GM10847 (cell line): ENCODE measurements around the gene NOP53.
"Not testable (repeated sequence)": the region's sequence is repeated elsewhere in the genome, so short reads cannot be mapped to it uniquely, and the experiment has no call there.

Experiments used
- POLR2A ChIP-seq: IDR thresholded peaks from 2 replicates; pipeline ENCODE4 v1.6.1; 2011; ENCODE audit not compliant: insufficient read length; ENCODE audit errors: extremely low read depth

NOP53 gene

GRCh38 chr19:47792616-47793015 lies 47.3 kb downstream of the NOP53 start:
- TF ChIP-seq POLR2A: no peak

DNA sequence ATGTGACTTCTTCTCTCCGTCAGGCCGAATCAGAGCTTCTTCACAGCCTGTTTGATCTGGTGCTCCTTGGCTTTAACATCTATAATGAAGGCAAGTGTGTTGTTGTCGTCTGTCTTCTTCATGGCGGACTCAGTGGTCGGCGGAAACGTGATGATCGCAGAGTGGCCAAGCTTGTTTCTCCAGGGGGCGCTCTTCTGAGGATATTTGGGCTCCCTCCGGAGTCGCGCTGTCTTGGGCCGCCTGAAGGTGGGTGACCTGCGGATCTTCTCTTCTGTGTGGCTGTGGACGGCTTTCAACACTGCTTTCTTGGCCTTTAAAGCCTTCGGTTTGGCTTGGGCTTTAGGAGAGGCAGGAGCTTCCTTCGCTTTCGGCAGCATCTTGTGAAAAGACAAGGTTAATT lies 49.2 kb downstream of the NOP53 start:
- no peak for TF ChIP-seq POLR2A

- no peak for TF ChIP-seq POLR2A
Measured at GRCh38 chr19:47796785-47797184, 51.4 kb downstream of the NOP53 start.

- TF ChIP-seq POLR2A: no peak
Measured at GRCh38 chr19:47797996-47798903, 52.9 kb downstream of the NOP53 start.

GRCh38 chr19:47798904-47799266 lies 53.5 kb downstream of the NOP53 start:
- no peak for TF ChIP-seq POLR2A

GRCh38 chr19:47801270-47801669 lies 55.9 kb downstream of the NOP53 start:
- TF ChIP-seq POLR2A: no peak

DNA sequence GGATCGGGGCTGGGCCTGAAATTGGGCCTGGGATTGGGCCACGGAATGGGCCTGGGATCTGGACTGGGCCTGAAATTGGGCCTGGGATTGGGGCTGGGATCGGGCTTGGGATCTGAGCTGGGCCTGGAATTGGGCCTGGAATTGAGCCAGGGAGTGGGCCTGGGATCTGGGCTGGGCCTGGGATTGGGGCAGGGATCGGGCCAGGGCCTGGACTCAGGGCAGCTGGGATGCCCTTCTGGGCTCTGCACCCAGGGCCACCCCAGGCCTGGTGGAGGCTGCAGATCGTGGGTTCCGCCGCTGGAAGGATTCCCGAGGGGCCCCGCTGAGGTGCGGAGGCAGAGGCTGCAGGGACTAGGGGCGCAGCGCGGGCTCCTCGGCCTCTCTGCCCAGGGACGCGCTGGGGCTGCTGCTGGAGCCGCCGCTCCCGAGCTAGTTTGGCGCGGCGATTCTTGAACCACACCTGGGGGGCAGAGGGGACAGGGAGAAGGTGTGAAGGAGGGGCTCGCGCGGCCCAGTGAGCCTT lies 57.2 kb downstream of the NOP53 start:
- no peak for TF ChIP-seq POLR2A

DNA sequence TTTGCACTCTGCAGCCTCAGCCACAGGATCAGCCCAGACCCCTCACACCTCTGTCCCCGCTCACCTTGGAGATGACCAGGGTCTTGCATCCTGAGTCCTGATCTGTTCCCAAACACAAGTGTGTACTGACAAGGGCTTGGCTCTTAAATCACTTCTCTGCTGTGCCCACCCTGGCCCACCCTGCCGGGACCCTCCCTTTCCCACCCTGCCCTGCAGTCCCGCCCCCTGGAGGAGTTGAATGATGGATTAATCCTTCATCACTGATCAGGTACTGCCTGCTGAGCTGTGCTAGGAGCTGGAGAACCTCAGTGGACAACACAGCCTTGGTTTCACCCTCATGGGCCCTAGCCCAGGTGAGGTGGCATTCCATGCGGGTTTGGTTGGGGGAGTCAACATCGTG lies 59.1 kb downstream of the NOP53 start, which contains the start of gene TPRX1:
TPRX1 (minus strand) TSS at position 101 of the 400 bp plus-strand sequence; CDS start at position 89, 12 bp downstream.
- not testable (repeated sequence) for TF ChIP-seq POLR2A

GRCh38 chr19:47805313-47805712 lies 60.0 kb downstream of the NOP53 start:
- no peak for TF ChIP-seq POLR2A

DNA sequence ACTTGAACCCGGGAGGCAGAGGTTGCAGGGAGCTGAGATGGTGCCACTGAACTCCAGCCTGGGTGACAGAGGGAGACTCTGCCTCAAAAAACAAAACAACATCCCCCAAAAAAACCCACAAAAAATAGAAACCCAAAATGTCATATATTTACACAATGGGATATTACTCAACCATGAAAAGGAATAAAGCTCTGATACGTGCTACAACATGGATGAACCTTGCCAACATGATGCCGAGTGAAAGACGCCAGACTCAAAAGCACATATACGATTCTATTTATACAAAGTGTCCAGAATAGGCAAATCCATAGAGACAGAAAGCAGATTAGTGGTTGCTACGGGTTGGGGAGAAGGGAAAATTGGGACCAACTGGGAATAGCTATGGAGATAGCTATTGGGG lies 61.1 kb downstream of the NOP53 start:
- no peak for TF ChIP-seq POLR2A
